HG02870 (cell line): ENCODE results near the gene EPYC.

Source experiments
- ATAC-seq: cut with Tn5 transposase; IDR thresholded peaks from one replicate; pipeline ENCODE4 v1.9.1; 2021; ENCODE audit warnings: mild to moderate bottlenecking, moderate library complexity; ENCODE audit not compliant: unreplicated experiment

Gene EPYC

DNA sequence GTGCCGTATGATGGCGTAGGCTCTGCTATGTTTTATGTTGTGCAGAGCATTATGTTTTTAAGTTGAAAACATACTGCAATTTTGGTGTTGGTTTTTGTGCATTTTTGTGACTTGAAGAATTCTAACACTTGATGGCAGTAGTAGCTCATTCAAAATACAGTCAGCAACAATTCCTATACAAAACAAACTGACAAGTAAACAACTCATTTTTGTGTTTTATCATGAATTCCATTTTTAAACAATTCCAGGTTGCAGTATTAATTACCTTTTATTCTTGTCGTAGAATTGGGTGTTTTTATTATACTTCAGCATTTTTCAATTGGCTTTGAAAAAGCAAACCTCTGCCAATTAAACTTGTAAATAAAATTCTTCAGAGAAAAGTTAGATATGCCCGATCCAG is 45.7 kb downstream of the EPYC start:
- ATAC-seq = no peak

DNA sequence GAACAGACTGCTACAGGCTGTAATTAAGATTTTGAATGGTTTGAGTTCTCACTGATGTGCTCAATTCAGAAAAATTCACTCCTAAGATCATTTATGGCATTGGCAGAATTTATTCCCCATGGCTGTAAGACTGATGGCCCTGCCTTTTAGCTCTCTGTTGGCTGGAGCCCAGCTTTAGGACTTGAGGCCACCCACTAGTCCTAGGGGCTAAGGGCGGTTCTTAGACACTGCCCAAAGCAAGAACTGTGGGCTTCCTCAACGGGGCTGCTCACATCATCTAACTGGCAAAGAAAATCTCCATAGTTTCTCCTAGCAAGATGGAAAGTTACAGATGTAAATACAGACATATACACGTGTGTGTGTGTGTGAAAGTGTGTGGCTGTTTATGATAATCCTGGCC is 46.4 kb downstream of the EPYC start:
- ATAC-seq = no peak

DNA sequence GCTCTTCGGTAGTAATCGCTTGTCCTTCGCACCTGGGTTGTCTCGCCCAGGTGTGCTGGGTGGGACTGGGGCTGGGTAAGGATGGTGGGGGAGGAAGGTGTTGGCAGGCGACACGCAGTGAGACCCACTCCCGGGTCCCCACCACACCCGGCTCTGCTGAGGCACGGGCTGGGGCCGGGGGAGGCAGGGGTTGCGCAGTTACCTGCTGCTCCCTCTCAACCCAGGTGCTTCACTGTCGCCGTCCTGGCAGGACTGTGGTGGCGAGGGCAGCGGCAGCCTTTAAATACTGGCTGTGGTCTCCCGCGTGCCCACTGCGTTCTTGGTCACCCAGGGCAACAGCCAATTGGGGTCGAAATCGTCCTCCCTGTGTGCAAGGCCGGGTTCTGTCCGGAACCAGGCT is 49.9 kb downstream of the EPYC start, which contains the start of gene CCER1:
Gene CCER1, minus strand, starts transcription at position 256 of the 400 bp plus-strand sequence. CDS start 434 bp downstream, outside the sequence.
- no peak for ATAC-seq

DNA sequence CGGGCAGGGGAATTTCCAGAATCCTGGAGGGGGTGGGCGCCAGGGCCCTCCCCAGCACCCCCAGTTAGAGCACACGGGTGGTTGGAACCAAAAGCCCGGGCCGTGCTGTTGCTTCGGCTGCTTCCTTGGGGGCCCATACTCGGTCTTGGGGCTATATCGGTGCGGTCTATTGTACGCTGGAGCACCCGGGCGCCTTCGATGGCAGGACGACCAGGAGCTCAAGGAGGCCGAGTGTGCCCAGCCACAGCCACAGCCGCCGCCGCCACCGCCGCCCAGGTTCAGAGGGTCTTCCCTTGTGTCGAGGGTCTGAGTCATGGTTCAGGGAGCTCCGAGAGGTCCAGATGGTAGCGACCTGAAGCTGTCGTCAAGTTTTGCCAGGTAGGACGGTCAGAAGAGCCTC is 50.3 kb downstream of the EPYC start:
- no peak for ATAC-seq

DNA sequence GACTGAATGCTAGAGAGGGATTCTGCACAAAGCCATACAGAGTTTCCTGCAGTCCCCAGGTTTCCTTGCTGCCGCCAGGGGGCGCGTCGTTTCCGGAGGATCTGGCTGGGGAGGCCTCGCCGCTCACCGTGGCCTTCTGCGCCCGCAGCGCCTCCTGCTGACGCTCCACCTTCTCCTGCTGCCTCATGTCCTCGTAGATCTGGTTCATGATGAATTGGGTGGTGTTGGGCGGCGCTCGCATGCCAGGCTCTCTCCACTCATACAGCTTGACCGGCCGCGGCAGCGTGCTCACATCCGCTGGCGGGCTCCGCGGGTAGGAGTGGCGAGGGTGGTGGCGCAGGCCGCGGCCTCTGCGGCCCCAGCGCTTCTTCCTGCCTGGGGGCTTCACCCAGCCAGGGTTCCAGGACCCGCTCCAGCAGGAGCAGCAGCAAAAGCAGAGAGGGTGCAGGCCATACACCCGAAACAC is 50.8 kb downstream of the EPYC start:
- no peak for ATAC-seq

DNA sequence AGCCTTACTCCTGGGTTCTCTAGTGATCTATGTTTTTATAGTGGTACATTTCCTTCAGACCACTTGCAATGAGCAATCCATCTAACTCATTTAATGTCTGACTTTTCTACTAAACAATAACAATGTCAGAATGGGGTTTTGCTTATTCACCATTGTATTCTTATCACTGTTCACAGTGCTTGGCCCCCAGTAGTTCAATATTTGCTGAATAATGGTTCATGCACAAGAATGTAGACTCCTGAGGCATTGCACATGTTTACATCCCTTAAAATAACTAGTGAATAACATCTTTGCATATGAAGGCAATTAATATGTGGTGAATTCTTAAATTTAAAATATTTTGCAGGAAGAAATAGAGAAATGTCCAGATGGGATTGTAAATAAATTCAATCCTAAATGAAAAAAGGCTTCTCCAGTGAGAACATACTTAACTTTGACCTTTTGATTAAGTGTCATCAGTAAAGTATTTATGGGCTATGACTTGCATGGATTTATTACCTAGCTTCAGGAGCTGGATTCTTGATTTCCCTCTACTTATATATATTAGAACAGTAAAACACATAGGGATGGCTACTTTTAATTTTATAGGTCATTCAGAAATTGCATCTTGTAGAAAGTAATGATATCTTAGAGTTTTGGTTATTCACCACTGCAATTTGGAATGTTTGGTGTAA is 53.2 kb downstream of the EPYC start:
- no peak for ATAC-seq

DNA sequence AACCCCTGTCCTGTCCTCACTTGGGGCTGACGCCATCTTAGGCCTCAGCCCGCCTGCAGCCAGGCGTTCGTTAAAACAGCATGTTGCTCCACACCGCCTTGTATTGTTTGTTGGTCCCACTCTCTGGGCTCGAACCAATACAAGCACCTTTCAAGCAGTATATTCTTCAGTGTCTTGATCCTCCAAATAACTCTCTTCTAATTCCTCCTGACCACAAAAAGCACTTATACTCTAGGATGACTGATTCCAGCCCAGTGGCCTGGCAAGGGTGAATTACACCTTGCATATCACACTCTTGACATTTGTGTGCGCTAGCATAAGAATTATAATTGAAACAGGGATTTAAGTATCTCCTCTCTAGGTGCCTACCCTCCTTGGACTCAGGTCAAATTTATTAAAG is 56.9 kb downstream of the EPYC start:
- no peak for ATAC-seq

DNA sequence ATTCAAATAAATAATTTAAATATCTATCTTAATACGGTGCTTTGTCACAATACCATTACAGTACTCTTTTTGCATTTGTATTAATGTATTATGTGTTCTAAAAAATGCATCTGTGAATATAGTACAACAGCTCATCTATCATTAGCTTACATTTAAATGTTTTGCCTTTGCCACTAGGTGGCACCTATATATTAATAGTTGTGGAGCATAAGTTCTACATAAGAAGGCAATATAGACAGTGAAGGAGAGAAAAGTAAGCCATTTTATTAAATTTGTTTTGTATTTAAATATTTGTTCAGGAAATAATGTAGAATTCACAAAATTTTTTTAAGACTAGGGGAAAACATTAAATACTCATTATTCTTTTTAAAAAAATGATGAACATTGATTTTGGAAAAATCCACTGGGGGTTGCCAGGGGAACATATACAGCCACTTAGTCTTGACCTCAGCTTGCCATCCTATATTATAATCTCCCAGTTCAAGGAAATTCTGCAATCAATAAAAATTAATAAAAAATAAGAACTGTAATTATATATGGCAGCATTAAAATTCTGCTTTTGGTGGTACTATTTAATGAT is 59.6 kb downstream of the EPYC start:
- peak; percentile 79 for ATAC-seq

DNA sequence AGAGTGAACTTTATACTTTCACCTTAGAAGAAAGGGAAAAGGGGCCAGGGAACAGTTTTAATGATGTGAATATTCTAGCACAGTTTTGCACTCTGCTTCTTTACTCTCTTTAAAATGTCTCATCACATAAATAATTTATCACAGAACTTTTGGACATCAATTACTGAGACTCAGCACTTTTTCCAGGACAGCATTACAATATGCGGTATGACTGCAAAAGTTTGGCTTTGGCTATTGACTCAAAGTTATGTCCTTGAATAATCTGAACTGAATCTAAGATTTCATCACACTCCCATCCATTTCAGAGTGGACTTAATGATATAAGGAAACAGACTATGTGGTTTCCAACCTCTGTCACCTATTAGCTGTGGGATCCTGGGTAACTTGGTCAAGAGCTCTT is 61.5 kb downstream of the EPYC start:
- no peak for ATAC-seq

DNA sequence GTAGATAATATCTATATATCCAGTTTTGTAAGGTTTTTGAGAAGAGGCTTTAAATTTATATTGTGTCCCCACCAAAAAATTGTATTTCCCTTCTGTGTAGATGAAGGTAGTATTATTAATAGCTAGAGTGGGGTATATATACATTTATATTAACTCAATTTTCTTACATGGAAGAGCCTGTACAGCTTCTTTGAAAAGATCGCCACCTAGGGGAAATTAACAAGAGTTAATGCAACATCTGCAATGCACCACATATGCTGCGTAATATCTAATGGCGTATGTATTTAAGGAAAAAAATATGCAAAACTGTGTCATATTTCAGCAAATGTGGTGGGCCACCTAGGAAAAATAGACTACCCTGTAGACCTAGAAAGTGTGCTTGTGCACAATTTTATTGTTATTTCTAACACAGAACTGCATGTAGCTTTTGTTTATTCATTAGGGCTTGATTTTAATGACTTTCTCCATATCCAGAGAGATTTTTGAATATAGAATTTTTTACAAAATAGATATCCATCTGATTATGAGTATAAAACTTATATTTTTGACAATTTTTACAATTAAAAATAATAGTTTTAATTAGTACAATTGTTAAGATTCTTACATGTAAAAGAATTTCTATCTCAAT is 63.8 kb downstream of the EPYC start:
- peak; percentile 77 for ATAC-seq

DNA sequence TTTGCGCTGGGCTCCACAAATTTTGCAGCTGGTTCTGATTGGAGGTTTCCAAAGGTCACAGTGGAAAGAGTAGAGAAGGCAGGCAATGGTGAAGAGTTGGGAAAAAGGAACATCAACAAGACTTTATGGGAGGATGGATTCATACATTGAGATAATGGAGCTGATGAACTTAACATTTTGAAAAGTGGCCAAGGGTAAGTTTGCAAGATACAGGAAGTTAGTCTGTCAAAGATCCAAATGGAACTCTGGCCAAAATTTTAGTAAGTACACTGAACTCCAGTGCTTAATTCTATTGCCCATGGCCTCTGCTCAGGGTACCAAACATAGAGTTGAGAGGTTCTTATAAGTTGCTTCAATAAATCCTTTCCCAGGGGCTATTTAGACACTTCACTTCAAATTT is 65.4 kb downstream of the EPYC start:
- ATAC-seq = no peak

DNA sequence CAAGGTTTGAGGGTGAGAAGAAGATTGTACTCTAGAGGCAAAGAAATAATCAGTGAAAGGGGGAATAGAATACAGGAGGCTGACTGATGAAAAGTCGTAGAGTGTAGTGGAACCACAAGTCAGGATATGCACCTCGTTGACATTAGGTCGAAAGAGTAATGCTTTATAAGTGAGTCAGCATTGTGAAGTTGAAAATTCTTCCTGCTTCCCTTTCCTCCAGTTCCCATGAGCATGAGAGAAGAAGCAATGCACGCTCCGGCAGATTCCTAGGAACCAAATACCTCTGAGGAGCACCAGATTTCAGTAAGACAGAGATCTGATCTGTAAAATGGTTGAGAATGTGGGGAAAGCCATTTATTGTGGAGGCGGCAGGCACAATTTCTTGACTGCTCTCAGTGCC is 66.3 kb downstream of the EPYC start:
- no peak for ATAC-seq

DNA sequence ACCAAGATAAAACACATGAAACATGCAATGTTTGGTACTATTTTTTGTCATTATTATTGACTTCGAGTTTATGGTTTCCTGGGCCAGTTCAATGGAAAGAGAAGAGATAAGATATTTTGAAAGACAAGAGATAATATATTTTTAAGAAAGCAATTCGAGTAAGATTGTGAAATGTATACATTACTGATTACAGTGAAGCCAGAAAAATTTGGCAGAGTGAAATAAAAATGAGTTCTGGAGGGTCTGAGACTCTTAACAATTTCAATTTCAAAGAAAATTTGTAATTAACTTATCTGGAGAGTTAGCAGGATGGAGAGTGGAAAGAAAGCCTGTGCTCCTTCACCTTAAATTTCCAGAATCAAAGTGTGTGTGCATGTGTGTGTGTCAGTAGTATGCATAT is 67.1 kb downstream of the EPYC start:
- no peak for ATAC-seq

DNA sequence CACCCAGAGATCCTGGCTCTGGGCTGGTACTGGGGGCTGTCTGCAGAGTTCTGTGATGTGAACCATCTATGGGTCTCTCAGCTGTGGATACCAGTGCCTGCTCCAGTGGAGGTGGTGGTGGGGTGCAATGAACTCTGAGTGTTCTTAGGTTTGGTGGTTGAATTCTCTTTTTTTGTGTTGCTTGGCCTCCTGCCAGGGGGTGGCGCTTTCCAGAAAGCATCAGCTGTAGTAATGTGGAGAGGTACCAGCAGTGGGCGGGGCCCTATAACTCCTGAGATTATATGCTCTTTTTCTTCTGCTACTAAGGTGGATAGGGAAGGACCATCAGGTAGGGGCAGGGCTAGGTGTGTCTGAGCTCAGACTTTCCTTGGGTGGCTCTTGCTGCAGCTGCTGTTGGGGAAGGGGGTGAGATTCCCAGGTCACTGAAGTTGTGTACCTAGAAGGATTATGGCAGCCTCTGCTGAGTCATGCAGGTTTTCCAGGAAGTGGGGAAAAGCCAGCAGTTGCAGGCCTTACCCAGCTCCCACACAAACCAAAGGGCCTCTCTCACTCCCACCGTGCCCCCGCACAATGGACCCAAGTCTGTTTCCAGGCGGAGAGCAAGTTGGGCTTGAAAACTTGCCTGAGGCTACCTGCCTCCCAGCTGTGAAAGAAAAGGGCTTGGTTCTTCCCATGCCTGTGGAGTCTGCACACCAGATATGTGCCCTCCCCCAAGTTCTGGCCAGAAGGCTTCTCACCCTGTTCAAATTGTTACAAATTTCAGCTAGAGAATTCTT is 68.4 kb downstream of the EPYC start:
- no peak for ATAC-seq

DNA sequence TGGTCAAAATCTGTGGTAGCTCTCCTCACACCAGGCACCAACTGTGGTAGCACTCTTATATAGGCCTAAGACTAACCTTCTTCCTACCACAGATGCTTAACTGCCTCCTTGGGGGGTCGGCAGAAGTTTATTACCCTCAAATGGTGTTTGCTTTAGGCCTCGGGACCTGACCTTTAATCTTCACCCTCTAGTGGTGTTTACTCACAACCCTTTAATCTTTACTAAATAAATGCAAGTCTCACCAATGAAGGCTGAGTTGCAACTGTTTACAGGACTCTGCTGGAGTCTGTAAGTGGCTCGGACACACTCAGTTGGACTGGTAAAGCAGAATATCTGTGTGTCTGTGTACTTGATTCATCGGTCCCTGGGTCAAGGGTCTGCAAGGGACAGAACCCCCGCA is 79.2 kb downstream of the EPYC start:
- ATAC-seq = no peak

DNA sequence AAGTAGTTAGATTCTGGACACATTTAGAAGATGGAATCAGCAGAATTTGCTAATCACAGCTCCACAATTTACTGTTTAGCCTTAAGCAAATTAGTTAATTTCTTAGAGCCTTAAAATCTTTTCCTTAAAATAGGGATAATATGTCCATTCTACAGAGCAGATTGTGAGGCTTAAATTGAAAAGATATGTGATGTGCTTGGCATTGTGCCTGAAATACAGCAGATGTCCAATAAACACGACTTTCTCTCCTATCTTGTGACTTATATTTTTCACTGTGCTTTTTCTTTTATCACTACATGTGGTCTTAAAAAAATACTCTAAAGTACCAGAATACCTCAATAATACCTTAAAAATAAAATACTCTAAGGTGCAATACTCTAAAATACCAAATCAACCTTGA is 80.4 kb downstream of the EPYC start:
- ATAC-seq = no peak

DNA sequence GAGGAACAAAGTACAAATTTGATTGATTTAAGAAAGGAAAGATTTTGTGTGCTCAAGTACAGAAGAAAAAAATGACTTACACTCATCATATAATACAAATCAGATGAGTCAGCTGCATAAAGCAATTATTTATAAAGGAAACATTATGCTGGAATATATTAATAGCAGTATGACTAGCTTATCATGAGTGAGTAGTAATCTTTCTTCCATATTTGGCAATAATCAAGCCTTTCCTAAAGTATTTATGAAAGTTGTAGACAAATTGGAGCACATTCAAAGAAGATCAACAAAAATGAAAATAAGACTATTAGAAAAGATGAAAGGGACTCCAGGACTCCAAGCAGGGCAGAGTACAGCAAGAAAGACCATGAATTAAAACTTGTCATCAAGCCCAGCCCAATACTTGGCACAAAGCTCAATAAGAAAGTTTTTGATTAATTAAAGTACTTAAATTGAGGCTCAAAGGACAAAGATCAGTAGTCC is 82.6 kb downstream of the EPYC start:
- no peak for ATAC-seq

DNA sequence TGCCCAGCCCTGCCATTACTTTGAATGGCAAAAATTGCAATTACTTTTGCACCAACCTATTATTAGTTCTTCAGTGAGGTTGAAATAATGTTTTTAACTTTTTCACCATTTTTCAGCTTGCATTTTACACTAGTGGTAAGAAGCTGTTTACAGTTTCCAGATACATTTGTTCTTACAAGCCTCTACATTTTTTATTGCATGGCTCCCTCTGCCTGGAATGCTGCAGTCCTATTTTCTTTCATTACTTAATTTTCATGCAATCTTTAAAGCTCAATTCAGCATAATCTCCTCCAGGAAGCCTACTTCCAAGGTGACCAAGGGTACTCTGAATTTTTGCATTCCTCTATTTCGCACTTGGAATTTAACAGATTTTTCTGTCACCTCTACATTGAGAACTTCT is 83.2 kb downstream of the EPYC start:
- ATAC-seq = no peak

DNA sequence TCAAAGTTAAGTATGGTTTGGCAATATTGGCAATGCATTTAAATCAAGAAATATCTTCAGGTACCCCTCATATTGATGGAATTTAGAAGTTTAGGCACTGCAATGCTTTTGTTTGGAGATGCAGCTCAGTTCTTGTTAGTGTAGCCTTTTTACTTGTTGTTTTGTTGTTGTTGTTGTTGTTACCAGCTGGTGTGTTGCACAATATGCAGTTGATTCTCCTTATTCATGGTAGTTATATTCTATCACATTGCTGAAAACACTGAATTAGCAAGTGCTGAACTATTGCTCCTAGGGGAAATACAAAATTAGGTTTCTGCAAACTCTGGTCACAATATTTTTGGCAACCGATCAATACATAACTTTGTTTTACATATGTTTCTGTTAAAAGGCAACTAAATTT is 84.5 kb downstream of the EPYC start:
- ATAC-seq = no peak

DNA sequence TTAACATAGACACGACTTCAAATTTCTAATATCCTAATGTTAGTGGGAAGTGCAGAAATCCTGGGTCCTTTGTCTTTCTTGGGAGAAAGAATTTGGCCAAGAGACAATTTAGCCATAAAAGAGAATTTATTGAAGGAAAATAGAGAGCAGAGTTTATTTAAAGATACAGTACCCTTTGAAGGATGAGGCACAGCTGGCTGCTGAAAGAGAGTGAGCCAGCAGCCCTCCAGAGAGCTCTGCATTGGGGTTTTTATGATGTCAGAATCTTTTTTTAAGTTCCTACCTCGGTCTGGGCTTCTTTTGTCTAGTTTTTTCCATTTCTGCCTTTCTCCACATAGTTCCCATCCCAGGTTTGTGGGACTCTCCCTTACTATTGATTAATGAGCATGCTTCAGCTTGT is 87.3 kb downstream of the EPYC start:
- ATAC-seq = no peak

DNA sequence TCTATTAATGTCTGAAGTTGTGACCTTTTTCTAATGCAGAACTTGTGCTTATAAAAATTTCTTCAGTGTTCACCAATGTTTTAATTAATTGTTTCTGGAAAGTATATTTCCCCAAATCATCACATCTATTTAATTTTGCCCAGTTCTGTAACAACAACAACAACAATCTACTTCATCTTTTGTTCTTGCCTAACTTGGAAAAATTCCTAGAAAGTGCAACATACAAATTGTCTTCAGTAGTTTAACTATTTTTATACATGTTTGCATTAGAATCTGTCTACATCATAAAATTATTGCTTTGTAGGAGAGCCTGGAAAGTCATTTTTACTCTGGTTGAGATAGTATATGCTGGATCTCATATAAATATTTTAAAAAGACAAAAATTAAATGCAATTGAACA is 88.3 kb downstream of the EPYC start:
- no peak for ATAC-seq

DNA sequence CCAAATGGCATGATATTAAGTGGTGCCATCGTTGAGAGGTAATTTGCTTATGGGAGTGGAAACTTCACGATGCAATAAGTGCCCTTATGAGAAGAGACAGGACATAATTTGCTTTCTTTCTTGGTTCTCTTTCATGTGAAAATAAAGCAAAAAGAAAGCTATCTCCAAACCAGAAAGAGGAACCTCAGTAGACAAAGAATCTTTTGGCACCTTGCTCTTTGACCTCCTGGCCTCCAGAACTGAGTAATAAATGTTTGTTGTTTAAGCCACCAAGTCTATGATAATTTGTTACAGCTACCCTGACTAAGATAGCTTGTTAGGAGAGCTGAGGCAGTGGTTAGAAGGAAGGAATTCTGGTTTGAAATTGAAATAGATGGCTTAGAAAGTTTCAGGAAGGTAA is 89.4 kb downstream of the EPYC start:
- ATAC-seq = no peak
